ENCODE data around the gene ZNF700.

DNA sequence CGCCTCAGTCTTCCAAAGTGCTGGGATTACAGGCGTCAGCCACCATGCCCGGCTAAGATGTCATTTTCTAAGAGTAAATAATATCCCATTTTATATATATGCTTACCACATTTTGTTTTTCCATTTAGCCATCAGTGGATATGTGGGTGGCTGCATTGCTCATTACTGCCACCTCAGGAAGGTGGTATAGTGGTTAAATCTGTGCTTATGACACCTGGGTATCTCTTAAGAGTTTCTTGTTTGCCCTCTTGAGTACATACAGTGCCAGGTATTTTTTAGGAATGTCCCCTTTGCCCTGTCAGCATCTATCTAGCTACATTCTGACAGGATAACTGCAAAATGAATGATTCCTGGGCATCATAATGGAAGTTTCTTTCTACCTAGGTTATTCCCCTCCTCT lies 22.7 kb upstream of the ZNF700 start:
- TF ChIP-seq, protein P1, sequence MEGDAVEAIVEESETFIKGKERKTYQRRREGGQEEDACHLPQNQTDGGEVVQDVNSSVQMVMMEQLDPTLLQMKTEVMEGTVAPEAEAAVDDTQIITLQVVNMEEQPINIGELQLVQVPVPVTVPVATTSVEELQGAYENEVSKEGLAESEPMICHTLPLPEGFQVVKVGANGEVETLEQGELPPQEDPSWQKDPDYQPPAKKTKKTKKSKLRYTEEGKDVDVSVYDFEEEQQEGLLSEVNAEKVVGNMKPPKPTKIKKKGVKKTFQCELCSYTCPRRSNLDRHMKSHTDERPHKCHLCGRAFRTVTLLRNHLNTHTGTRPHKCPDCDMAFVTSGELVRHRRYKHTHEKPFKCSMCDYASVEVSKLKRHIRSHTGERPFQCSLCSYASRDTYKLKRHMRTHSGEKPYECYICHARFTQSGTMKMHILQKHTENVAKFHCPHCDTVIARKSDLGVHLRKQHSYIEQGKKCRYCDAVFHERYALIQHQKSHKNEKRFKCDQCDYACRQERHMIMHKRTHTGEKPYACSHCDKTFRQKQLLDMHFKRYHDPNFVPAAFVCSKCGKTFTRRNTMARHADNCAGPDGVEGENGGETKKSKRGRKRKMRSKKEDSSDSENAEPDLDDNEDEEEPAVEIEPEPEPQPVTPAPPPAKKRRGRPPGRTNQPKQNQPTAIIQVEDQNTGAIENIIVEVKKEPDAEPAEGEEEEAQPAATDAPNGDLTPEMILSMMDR (IDR thresholded peaks at IDR 0.05), result no peak
- TF ChIP-seq POLR2A (IDR thresholded peaks at IDR 0.05), result no peak
